H1 (cell line): ENCODE data around the gene STKLD1. TPM values are rescaled to one million over a fixed set of nuclear protein-coding genes. Genes with fewer than 3 reads are reported as not detected.
A peak's percentile ranks its signal among the peaks of the same experiment; 100 is the strongest.

ENCODE experiments used
- CTCF ChIA-PET: fragments of 300-600 bp; sonication (Branson Sonifier 250); formaldehyde crosslinking; loops from one replicate; lab custom pipeline; 2021; ENCODE audit not compliant: partially characterized antibody; lab: Charles Lee
- POLR2A ChIA-PET: fragments of 300-600 bp; sonication (Branson Sonifier 250); formaldehyde crosslinking; loops from one replicate; lab custom pipeline; 2021; ENCODE audit warnings: inconsistent platforms; ENCODE audit not compliant: partially characterized antibody; lab: Charles Lee
- DNase-seq, 2 experiments: peaks; one replicate each; pipeline versions ENCODE4 v3.0.0 to v3.0.0-alpha.2; 2010 to 2022; ENCODE audit warnings: low spot score in 2 of 2, low read depth in 1 of 2, mixed read lengths in 1 of 2
- FAIRE-seq: peaks from 2 replicates; lab custom pipeline; 2011; peaks lifted over from hg19 to GRCh38; lab: Jason Lieb, UNC
- H2AFZ ChIP-seq: 2 replicates; pipeline ENCODE4 v1.8.1; 2012; ENCODE audit warnings: low read length, inconsistent platforms
- H2AK5ac ChIP-seq: 2 replicates; pipeline ENCODE4 v1.6.1; 2013; ENCODE audit warnings: low read depth, low read length
- H2BK120ac ChIP-seq: replicated peaks from 2 replicates; pipeline ENCODE3; 2013; ENCODE audit warnings: low read depth, low read length, inconsistent platforms
- H2BK12ac ChIP-seq: 2 replicates; pipeline ENCODE4 v1.6.1; 2013; ENCODE audit warnings: low read depth, low read length
- H2BK15ac ChIP-seq: 2 replicates; pipeline ENCODE4 v1.6.1; 2013; ENCODE audit warnings: low read length
- H2BK20ac ChIP-seq: 2 replicates; pipeline ENCODE4 v1.6.1; 2013; ENCODE audit warnings: low read length
- H2BK5ac ChIP-seq: 2 replicates; pipeline ENCODE4 v1.6.1; 2013; ENCODE audit warnings: low read depth, low read length
- H3K14ac ChIP-seq: 2 replicates; pipeline ENCODE4 v1.6.1; 2013; ENCODE audit warnings: inconsistent platforms; ENCODE audit not compliant: insufficient read length
- H3K18ac ChIP-seq: 2 replicates; pipeline ENCODE4 v1.6.1; 2013; ENCODE audit warnings: low read length; ENCODE audit errors: extremely low read depth
- H3K23ac ChIP-seq: 2 replicates; pipeline ENCODE4 v1.6.1; 2013; ENCODE audit warnings: inconsistent platforms; ENCODE audit not compliant: insufficient read length
- H3K23me2 ChIP-seq: 2 replicates; pipeline ENCODE4 v1.6.1; 2013; ENCODE audit warnings: low read depth, low read length
- H3K27ac ChIP-seq: 2 replicates; pipeline ENCODE4 v1.6.1; 2011; ENCODE audit warnings: low read depth, low read length, inconsistent platforms
- H3K27me3 ChIP-seq, 4 experiments: replicated peaks in 1 of 4; 1 replicate in 1 of 4; 2 replicates in 3 of 4; pipeline versions ENCODE4 v1.6.1 to v1.8.1; 2011 to 2013; ENCODE audit warnings: low read length in 3 of 4, mild to moderate bottlenecking in 3 of 4, inconsistent platforms in 2 of 4, mixed read lengths in 2 of 4, moderate library complexity in 1 of 4; ENCODE audit not compliant: control insufficient read depth in 3 of 4, insufficient read depth in 3 of 4; ENCODE audit errors: extremely low read depth in 1 of 4
- H3K36me3 ChIP-seq, 4 experiments: 2 replicates each; pipeline versions ENCODE4 v1.6.1 to v1.8.1; 2011 to 2013; ENCODE audit warnings: mild to moderate bottlenecking in 4 of 4, low read length in 3 of 4, moderate library complexity in 2 of 4, control low read depth in 1 of 4, inconsistent platforms in 1 of 4; ENCODE audit not compliant: insufficient read depth in 4 of 4, control insufficient read depth in 2 of 4
- H3K4ac ChIP-seq: replicated peaks from 2 replicates; pipeline ENCODE3; 2013; ENCODE audit warnings: low read length, low read depth, mixed read lengths, inconsistent platforms; ENCODE audit not compliant: insufficient read length
- H3K4me1 ChIP-seq, 4 experiments: replicated peaks in 1 of 4; 1 replicate in 1 of 4; 2 replicates in 3 of 4; pipeline versions ENCODE4 v1.6.1 to v1.8.1; 2011 to 2013; ENCODE audit warnings: low read length in 3 of 4, inconsistent platforms in 2 of 4, mixed read lengths in 1 of 4; ENCODE audit not compliant: insufficient read depth in 4 of 4, control insufficient read depth in 3 of 4
- H3K4me2 ChIP-seq, 2 experiments: 2 replicates each; pipeline versions ENCODE4 v1.6.1 to v1.8.1; 2011 to 2013; ENCODE audit warnings: low read depth in 2 of 2, low read length in 2 of 2, control low read depth in 1 of 2, inconsistent platforms in 1 of 2, mild to moderate bottlenecking in 1 of 2; ENCODE audit not compliant: insufficient read depth in 1 of 2
- H3K4me3 ChIP-seq, 4 experiments: fragments of 200-600, 300-600 bp in 1 of 4; sonication (generic), shearing (Covaris generic), sonication (Bioruptor Twin) in 1 of 4; 2 replicates each; pipeline versions ENCODE4 v1.5.1 to v1.8.1; 2011 to 2016; ENCODE audit warnings: low read length in 4 of 4, low read depth in 3 of 4, control low read depth in 2 of 4, inconsistent platforms in 2 of 4, mild to moderate bottlenecking in 2 of 4, mixed read lengths in 1 of 4, moderate library complexity in 1 of 4; ENCODE audit not compliant: insufficient read depth in 2 of 4; ENCODE audit errors: extremely low read depth in 1 of 4
- H3K56ac ChIP-seq: replicated peaks from 2 replicates; pipeline ENCODE3; 2013; ENCODE audit warnings: low read depth, mild to moderate bottlenecking, mixed read lengths, low read length, inconsistent platforms; ENCODE audit not compliant: insufficient read length
- H3K79me1 ChIP-seq: 2 replicates; pipeline ENCODE4 v1.6.1; 2013; ENCODE audit warnings: low read depth, low read length, control low read depth
- H3K79me2 ChIP-seq, 2 experiments: 2 replicates each; pipeline versions ENCODE4 v1.6.1 to v1.8.1; 2012 to 2013; ENCODE audit warnings: low read length in 2 of 2, mild to moderate bottlenecking in 2 of 2, inconsistent platforms in 1 of 2; ENCODE audit not compliant: insufficient read depth in 2 of 2, control insufficient read depth in 1 of 2
- H3K9ac ChIP-seq, 4 experiments: replicated peaks in 1 of 4; 1 replicate in 1 of 4; 2 replicates in 3 of 4; pipeline versions ENCODE4 v1.6.1 to v1.8.1; 2011 to 2013; ENCODE audit warnings: low read depth in 3 of 4, low read length in 3 of 4, control low read depth in 2 of 4, mild to moderate bottlenecking in 2 of 4, moderate library complexity in 2 of 4, inconsistent platforms in 1 of 4; ENCODE audit errors: extremely low read depth in 1 of 4
- H3K9me3 ChIP-seq, 2 experiments: 2 replicates each; pipeline versions ENCODE4 v1.6.1 to v1.8.1; 2012 to 2013; ENCODE audit warnings: mild to moderate bottlenecking in 2 of 2, moderate library complexity in 2 of 2, control low read depth in 1 of 2, inconsistent platforms in 1 of 2, low read depth in 1 of 2, low read length in 1 of 2, mixed read lengths in 1 of 2; ENCODE audit not compliant: insufficient read depth in 2 of 2
- H4K20me1 ChIP-seq, 2 experiments: replicated peaks in 1 of 2; 2 replicates each; pipeline versions ENCODE3 to v1.8.1; 2011 to 2013; ENCODE audit warnings: inconsistent platforms in 2 of 2, low read length in 2 of 2, mild to moderate bottlenecking in 1 of 2; ENCODE audit not compliant: insufficient read depth in 2 of 2, control insufficient read depth in 1 of 2
- H4K5ac ChIP-seq: 2 replicates; pipeline ENCODE4 v1.6.1; 2013; ENCODE audit warnings: low read length, low read depth, mixed read lengths, inconsistent platforms; ENCODE audit not compliant: insufficient read length
- H4K8ac ChIP-seq: 2 replicates; pipeline ENCODE4 v1.8.0; 2013; ENCODE audit warnings: mild to moderate bottlenecking, moderate library complexity, low read length, inconsistent platforms; ENCODE audit not compliant: insufficient read depth; ENCODE audit errors: extremely low read depth
- H4K91ac ChIP-seq: replicated peaks from 2 replicates; pipeline ENCODE3; 2013; ENCODE audit warnings: low read length, mixed read lengths, inconsistent platforms; ENCODE audit not compliant: insufficient read length
- CEBPB ChIP-seq: IDR thresholded peaks from 2 replicates; pipeline ENCODE4 v1.6.1; 2012; ENCODE audit warnings: low read depth, low read length
- MAFK ChIP-seq: IDR thresholded peaks from 2 replicates; pipeline ENCODE4 v1.6.1; 2012; ENCODE audit warnings: low read depth, mild to moderate bottlenecking, improper control_type of control experiment, low read length
- RAD21 ChIP-seq, 2 experiments: IDR thresholded peaks in 1 of 2; conservative IDR thresholded peaks in 1 of 2; 2 replicates each; pipeline ENCODE4 v1.6.1; 2011; ENCODE audit warnings: low read depth in 2 of 2, low read length in 2 of 2, improper control_type of control experiment in 1 of 2, inconsistent platforms in 1 of 2, mild to moderate bottlenecking in 1 of 2, moderate library complexity in 1 of 2
- WGBS, 2 experiments: shearing (Covaris generic) in 1 of 2; methylation state at CpG; one replicate each; pipeline versions ENCODE4 v1.1.6 to v1.1.7; 2013 to 2015; ENCODE audit warnings: low lambda C conversion rate in 2 of 2, mixed read lengths in 2 of 2, inconsistent platforms in 1 of 2, low coverage in 1 of 2, missing lambda C conversion rate in 1 of 2; ENCODE audit not compliant: insufficient replicate concordance in 2 of 2, insufficient coverage in 1 of 2, insufficient read length in 1 of 2; ENCODE audit errors: extremely low coverage in 1 of 2, missing lambda C conversion rate in 1 of 2; 5-methylcytosine and 5-hydroxymethylcytosine counted together
- polyA plus RNA-seq, 7 experiments: library from polyadenylated mRNA; depleted of rRNA in 3 of 7; stranded (reverse) in 5 of 7; unstranded in 2 of 7; fragments of >200 nt in 5 of 7; fragments of 200-250 nt in 2 of 7; gene quantifications; 1 replicate in 5 of 7; 2 replicates in 1 of 7; 4 replicates in 1 of 7; pipeline versions ENCODE4 v1.2.1 to v1.2.3, GENCODE V29; 2011 to 2013; ENCODE audit warnings: missing spikeins in 2 of 7, mixed read lengths in 2 of 7
- total RNA-seq: library from RNA; stranded (reverse); fragmentation: NEBNext Ultra II Directional; extraction: Animal tissue kit (Norgen Biotek cat#: 25700); gene quantifications from 2 replicates; pipeline ENCODE4 v1.2.1, GENCODE V29; 2021
- TF ChIP-seq, protein P1 (sequence below), 3 experiments: IDR thresholded peaks; 1 replicate in 2 of 3; 2 replicates in 1 of 3; pipeline versions ENCODE4 v1.5.1 to v1.6.1; 2011; ENCODE audit warnings: low read length in 3 of 3, mild to moderate bottlenecking in 3 of 3, inconsistent platforms in 2 of 3, low read depth in 1 of 3, moderate library complexity in 1 of 3; ENCODE audit not compliant: insufficient read depth in 1 of 3; ENCODE audit errors: control extremely low read depth in 1 of 3

Gene STKLD1
- total and polyA plus RNA-seq, 2 of the 8 experiments (the other 6 are each of a cell fraction or from before 2014, with no cell fraction given) = 0.26 TPM; not detected in 1

DNA sequence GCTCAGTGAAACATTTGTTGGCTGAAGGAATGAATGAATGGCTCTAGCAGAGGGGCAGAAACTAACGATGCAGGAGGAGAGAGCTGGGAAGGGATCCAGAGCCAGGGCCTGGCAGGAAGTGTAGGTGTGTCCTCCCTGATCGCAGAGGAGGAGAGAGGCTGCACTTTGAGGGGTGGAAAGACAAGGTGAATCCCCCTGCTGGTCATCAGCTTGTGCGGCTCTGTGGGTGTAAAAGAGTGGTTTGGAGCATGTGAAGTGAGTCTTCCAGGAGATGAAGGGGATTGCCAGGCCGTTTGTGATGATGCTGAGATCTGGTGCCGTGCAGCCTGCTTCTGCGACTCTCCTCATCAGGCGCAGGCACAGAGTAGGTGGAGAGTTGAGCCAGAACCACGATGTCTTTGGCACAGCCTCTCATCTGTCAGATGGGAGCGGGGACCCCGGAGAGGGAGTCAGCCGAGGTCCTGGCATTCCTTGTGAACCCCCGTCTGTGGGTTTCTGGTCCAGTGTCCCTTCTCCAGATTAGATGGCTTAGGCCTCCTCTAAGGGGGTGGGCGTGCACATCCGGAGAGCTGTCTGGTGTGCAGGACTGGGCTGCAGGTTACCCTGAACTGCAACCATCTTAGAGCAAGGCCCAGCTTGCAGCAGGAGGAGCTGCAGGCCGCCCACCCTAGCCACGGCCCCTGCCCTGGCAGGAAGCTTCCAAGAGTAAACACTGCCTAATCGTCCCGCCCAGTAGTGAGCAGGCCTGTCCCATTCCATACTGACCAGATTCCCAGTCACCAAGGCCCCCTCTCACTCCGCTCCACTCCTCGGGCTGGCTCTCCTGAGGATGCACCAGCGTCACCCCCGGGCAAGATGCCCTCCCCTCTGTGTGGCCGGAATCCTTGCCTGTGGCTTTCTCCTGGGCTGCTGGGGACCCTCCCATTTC, 45.7 kb downstream of the STKLD1 start, which contains the start of gene ADAMTS13:
TSS of gene ADAMTS13 (plus strand) at position 753 of the 928 bp plus-strand sequence. CDS start at position 830, 77 bp downstream.
- no peaks in the 10 kb centered on the region for H3K9me3 ChIP-seq
- H3K27me3 ChIP-seq = no peaks in the 10 kb centered on the region; a peak in 1 of 7 replicates
- ChIA-PET CTCF (interaction anchor here (0.7 to 3.7 kb wide), 20 partner anchors 9 to 233 kb away, joined by 3 to 16 read pairs (median 3); partner anchors contain the start of gene CACFD1), POLR2A (interaction anchor here (0.6 to 3.6 kb wide), 7 partner anchors 10 to 80 kb away, joined by 3 to 19 read pairs (median 3); partner anchors contain the start of genes MED22 and RPL7A)
- FAIRE-seq = no peak
- H3K4me3 ChIP-seq = no peak within 1 kb of the TSS
- H3K4ac ChIP-seq = no peak within 1 kb of the TSS
- no peak within 1 kb of the TSS for H2BK120ac ChIP-seq
- H3K56ac ChIP-seq = no peak within 1 kb of the TSS
- H4K91ac ChIP-seq = peak within 1 kb of the TSS; percentile 6
- no peaks in the 10 kb centered on the region for H4K20me1 ChIP-seq
- H2BK12ac ChIP-seq = peak within 1 kb of the TSS; percentile 55; the same call in 1 of the 2 replicates
- no peaks in the 10 kb centered on the region for H3K36me3 ChIP-seq
- H3K14ac ChIP-seq = no peak within 1 kb of the TSS
- H3K79me2 ChIP-seq = peaks cover 0 to 7% of the 10 kb centered on the region in 2 experiments; a peak in 2 of 4 replicates
- peaks cover 4% of the 10 kb centered on the region for H3K23me2 ChIP-seq
- 0 out of 2 replicates have a peak within 1 kb of the TSS, but pooled peaks have one; percentile 60 for H4K8ac ChIP-seq
- no peak within 1 kb of the TSS for H3K23ac ChIP-seq
- no peak within 1 kb of the TSS; a peak in 1 of 4 replicates for H3K4me2 ChIP-seq
- no peak within 1 kb of the TSS for H3K27ac ChIP-seq
- no peak within 1 kb of the TSS for H2BK20ac ChIP-seq
- 77% methylated on average over 23 of the region's 23 CpGs; no CpG with 5 or more reads in 1 of the 2 experiments for WGBS, 2 experiments
- peak within 1 kb of the TSS; percentile 81; the same call in 1 of the 2 replicates for H2BK15ac ChIP-seq
- H2AFZ ChIP-seq = no peak within 1 kb of the TSS
- H2BK5ac ChIP-seq = peak within 1 kb of the TSS; percentile 21; the same call in 1 of the 2 replicates
- DNase-seq = no peak
- H3K4me1 ChIP-seq = peaks cover 0 to 15% (median 3%) of the 10 kb centered on the region in 4 experiments; a peak in 4 of 7 replicates
- TF ChIP-seq CEBPB = no peak
- TF ChIP-seq MAFK = no peak
- peak in 1 of 2 experiments; percentile 19; a peak in 1 of 4 replicates for TF ChIP-seq RAD21 (IDR thresholded peaks at IDR 0.05 in 1 of 2, conservative IDR thresholded peaks at IDR 0.05 in 1 of 2; ENCODE audit: low read depth in 2 of 2, low read length in 2 of 2)
- TF ChIP-seq, protein P1, sequence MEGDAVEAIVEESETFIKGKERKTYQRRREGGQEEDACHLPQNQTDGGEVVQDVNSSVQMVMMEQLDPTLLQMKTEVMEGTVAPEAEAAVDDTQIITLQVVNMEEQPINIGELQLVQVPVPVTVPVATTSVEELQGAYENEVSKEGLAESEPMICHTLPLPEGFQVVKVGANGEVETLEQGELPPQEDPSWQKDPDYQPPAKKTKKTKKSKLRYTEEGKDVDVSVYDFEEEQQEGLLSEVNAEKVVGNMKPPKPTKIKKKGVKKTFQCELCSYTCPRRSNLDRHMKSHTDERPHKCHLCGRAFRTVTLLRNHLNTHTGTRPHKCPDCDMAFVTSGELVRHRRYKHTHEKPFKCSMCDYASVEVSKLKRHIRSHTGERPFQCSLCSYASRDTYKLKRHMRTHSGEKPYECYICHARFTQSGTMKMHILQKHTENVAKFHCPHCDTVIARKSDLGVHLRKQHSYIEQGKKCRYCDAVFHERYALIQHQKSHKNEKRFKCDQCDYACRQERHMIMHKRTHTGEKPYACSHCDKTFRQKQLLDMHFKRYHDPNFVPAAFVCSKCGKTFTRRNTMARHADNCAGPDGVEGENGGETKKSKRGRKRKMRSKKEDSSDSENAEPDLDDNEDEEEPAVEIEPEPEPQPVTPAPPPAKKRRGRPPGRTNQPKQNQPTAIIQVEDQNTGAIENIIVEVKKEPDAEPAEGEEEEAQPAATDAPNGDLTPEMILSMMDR (IDR thresholded peaks at IDR 0.05; ENCODE audit: control extremely low read depth in 1 of 3, insufficient read depth in 1 of 3, low read depth in 1 of 3, low read length in 3 of 3) = peak in 2 of 3 experiments; percentile 30 to 69; a peak in 2 of 4 replicates
- H3K79me1 ChIP-seq = peaks cover under 1% of the 10 kb centered on the region
- H3K18ac ChIP-seq = no peak within 1 kb of the TSS; the same call in 1 of the 2 replicates
- no peak within 1 kb of the TSS for H4K5ac ChIP-seq
- peak within 1 kb of the TSS in 1 of 4 experiments; percentile 28; a peak in 1 of 7 replicates for H3K9ac ChIP-seq
- H2AK5ac ChIP-seq = 0 out of 2 replicates have a peak within 1 kb of the TSS, but pooled peaks have one; percentile 17
